ENCODE data around the gene PGGT1B. TPM values are rescaled to one million over a fixed set of nuclear protein-coding genes. Genes with fewer than 3 reads are reported as not detected.

The PGGT1B gene
- total and polyA plus RNA-seq, 2 of the 8 experiments (the other 6 are each of a cell fraction or from before 2014, with no cell fraction given): 1.9 to 43.1 TPM

- no peak overlapping the region for H2BK5ac ChIP-seq (ENCODE audit: low read depth, low read length)
- no peak overlapping the region for H2AFZ ChIP-seq (ENCODE audit: low read length)
- peaks cover 0 to 4% (median 0%) of the 10 kb centered on the region in 4 experiments; a peak in 3 of 7 replicates for H3K4me1 ChIP-seq (replicated peaks in 1 of 4; ENCODE audit: control insufficient read depth in 3 of 4, insufficient read depth in 4 of 4, low read length in 3 of 4)
- CTCF ChIA-PET (ENCODE audit: partially characterized antibody): interaction anchor here (0.6 kb wide), 1 partner anchor 22 kb away, joined by 4 read pairs; no protein-coding TSS in a partner anchor
- no peak overlapping the region for H2AK5ac ChIP-seq (ENCODE audit: low read depth, low read length)
- POLR2A ChIA-PET (ENCODE audit: partially characterized antibody): no interaction called here
- no peak overlapping the region for H4K8ac ChIP-seq (ENCODE audit: extremely low read depth, insufficient read depth, low read length)
- no peak overlapping the region for H4K91ac ChIP-seq (replicated peaks; ENCODE audit: insufficient read length, low read length)
- no peak overlapping the region for H2BK120ac ChIP-seq (replicated peaks; ENCODE audit: low read depth, low read length)
- H3K27ac ChIP-seq (ENCODE audit: low read depth, low read length): no peak overlapping the region
- no peak overlapping the region for H3K18ac ChIP-seq (ENCODE audit: extremely low read depth, low read length)
- H2BK15ac ChIP-seq (ENCODE audit: low read length): no peak overlapping the region
- no peak overlapping the region for H4K5ac ChIP-seq (ENCODE audit: insufficient read length, low read depth, low read length)
- FAIRE-seq (no peak), DNase-seq (ENCODE audit: low read depth in 1 of 2, low spot score in 2 of 2) (no peak)
- H3K4me2 ChIP-seq (ENCODE audit: insufficient read depth in 1 of 2, low read depth in 2 of 2, low read length in 2 of 2): no peak overlapping the region
- H2BK12ac ChIP-seq (ENCODE audit: low read depth, low read length): no peak overlapping the region
- no peaks in the 10 kb centered on the region for H3K9me3 ChIP-seq (ENCODE audit: insufficient read depth in 2 of 2, low read depth in 1 of 2, low read length in 1 of 2)
- H3K36me3 ChIP-seq (ENCODE audit: control insufficient read depth in 2 of 4, insufficient read depth in 4 of 4, low read length in 3 of 4): peaks cover 0 to 20% (median 5%) of the 10 kb centered on the region in 4 experiments; a peak in 2 of 8 replicates
- H3K23ac ChIP-seq (ENCODE audit: insufficient read length): no peak overlapping the region
- H3K9ac ChIP-seq (replicated peaks in 1 of 4; ENCODE audit: extremely low read depth in 1 of 4, low read depth in 3 of 4, low read length in 3 of 4): no peak overlapping the region
- H3K27me3 ChIP-seq (replicated peaks in 1 of 4; ENCODE audit: control insufficient read depth in 3 of 4, extremely low read depth in 1 of 4, insufficient read depth in 3 of 4, low read length in 3 of 4): no peaks in the 10 kb centered on the region
- H4K20me1 ChIP-seq (replicated peaks in 1 of 2; ENCODE audit: control insufficient read depth in 1 of 2, insufficient read depth in 2 of 2, low read length in 2 of 2): no peaks in the 10 kb centered on the region
- no peak overlapping the region for H3K4ac ChIP-seq (replicated peaks; ENCODE audit: insufficient read length, low read depth, low read length)
- no peak overlapping the region for H3K14ac ChIP-seq (ENCODE audit: insufficient read length)
- 89% methylated on average over 13 of the region's 13 CpGs; no CpG with 5 or more reads in 1 of the 2 experiments for WGBS, 2 experiments (ENCODE audit: extremely low coverage in 1 of 2, insufficient coverage in 1 of 2, insufficient read length in 1 of 2, insufficient replicate concordance in 2 of 2, low coverage in 1 of 2, low lambda C conversion rate in 2 of 2, missing lambda C conversion rate in 1 of 2)
- H3K4me3 ChIP-seq (ENCODE audit: extremely low read depth in 1 of 4, insufficient read depth in 2 of 4, low read depth in 3 of 4, low read length in 4 of 4): no peak overlapping the region
- no peaks in the 10 kb centered on the region for H3K79me1 ChIP-seq (ENCODE audit: low read depth, low read length)
- H2BK20ac ChIP-seq (ENCODE audit: low read length): no peak overlapping the region
- H3K23me2 ChIP-seq (ENCODE audit: low read depth, low read length): peaks cover 10% of the 10 kb centered on the region
- H3K79me2 ChIP-seq (ENCODE audit: control insufficient read depth in 1 of 2, insufficient read depth in 2 of 2, low read length in 2 of 2): peaks cover 9 to 21% of the 10 kb centered on the region in 2 experiments; a peak in 3 of 4 replicates
- no peak overlapping the region for H3K56ac ChIP-seq (replicated peaks; ENCODE audit: insufficient read length, low read depth, low read length)
- TF ChIP-seq FOSL1 (IDR thresholded peaks at IDR 0.05; ENCODE audit: insufficient read depth, low read depth, low read length) (no peak), KDM4A (IDR thresholded peaks at IDR 0.05; ENCODE audit: low read depth, low read length, severe bottlenecking) (no peak), TAF1 (IDR thresholded peaks at IDR 0.05; ENCODE audit: low read depth, low read length) (no peak), SP4 (IDR thresholded peaks at IDR 0.05; ENCODE audit: low read length) (no peak), BCL11A (IDR thresholded peaks at IDR 0.05; ENCODE audit: low read depth in 2 of 2, low read length in 2 of 2) (no peak), RFX5 (IDR thresholded peaks at IDR 0.05; ENCODE audit: borderline replicate concordance, low read depth, low read length) (no peak), ATF3 (IDR thresholded peaks at IDR 0.05; ENCODE audit: insufficient read depth, low read depth, low read length) (no peak), TBP (IDR thresholded peaks at IDR 0.05; ENCODE audit: low read depth, low read length) (no peak), SIRT6 (IDR thresholded peaks at IDR 0.05; ENCODE audit: low read length) (no peak), HDAC6 (IDR thresholded peaks at IDR 0.05; ENCODE audit: low read depth, low read length) (no peak), CTCF (IDR thresholded peaks at IDR 0.05; ENCODE audit: control extremely low read depth in 1 of 3, insufficient read depth in 1 of 3, low read depth in 1 of 3, low read length in 3 of 3) (no peak), EZH2 (IDR thresholded peaks at IDR 0.05; ENCODE audit: low read depth, low read length, severe bottlenecking) (no peak)
These were observed 2.5 kb upstream of the PGGT1B start for GRCh38 chr5:115265220-115265619.

All from H1 (cell line).